ENCODE results near the gene ASPRV1. TPM values are rescaled to one million over a fixed set of nuclear protein-coding genes. Genes with fewer than 3 reads are reported as not detected.
"Not testable (repeated sequence)": the region's sequence is repeated elsewhere in the genome, so short reads cannot be mapped to it uniquely, and the experiment has no call there.

ASPRV1 gene
- total and polyA plus RNA-seq, 10 donors = 1.2 to 5.3 (median 3.5) TPM

GRCh38 chr2:70003093-70003830 is 41.8 kb upstream of the ASPRV1 start:
- DNase-seq = no peak
- Histone ChIP-seq H3K27ac (peak overlapping the region in 3 of 8 donors; percentile 39 to 55 (median 46)), H3K4me1 (peaks cover 0 to 11% (median 5%) of the 10 kb centered on the region in 6 donors), H3K9me3 (no peaks in the 10 kb centered on the region), H3K27me3 (replicated peaks in 1 of 7) (no peaks in the 10 kb centered on the region), H3K4me3 (no peak overlapping the region), H3K36me3 (peaks cover 0 to 2% (median 0%) of the 10 kb centered on the region in 6 donors)
- WGBS, 5 donors = 91 to 96% (median 95%) methylated on average over 6 of the region's 6 CpGs
- TF ChIP-seq POLR2A (IDR thresholded peaks at IDR 0.05) (no peak), CTCF (IDR thresholded peaks at IDR 0.05 in 8 of 11, conservative IDR thresholded peaks at IDR 0.05 in 3 of 11) (no peak), POLR2AphosphoS5 (IDR thresholded peaks at IDR 0.05) (no peak)
- intact Hi-C loops (cut with DNase I; ENCODE audit: low total_unique reads) = no loop called here

GRCh38 chr2:70002241-70002899 is 40.9 kb upstream of the ASPRV1 start:
- WGBS, 5 donors = 52 to 68% (median 58%) methylated on average over 2 of the region's 2 CpGs
- intact Hi-C loops (cut with DNase I; ENCODE audit: low total_unique reads) = no loop called here
- Histone ChIP-seq H3K4me3 (no peak overlapping the region), H3K9me3 (no peaks in the 10 kb centered on the region), H3K27me3 (replicated peaks in 1 of 7) (no peaks in the 10 kb centered on the region), H3K36me3 (peaks cover 0 to 2% (median 0%) of the 10 kb centered on the region in 6 donors), H3K27ac (peak overlapping the region in 4 of 8 donors; percentile 7 to 55 (median 42)), H3K4me1 (peaks cover 0 to 15% (median 5%) of the 10 kb centered on the region in 6 donors)
- peak in 1 of 3 donors; percentile 13 for TF ChIP-seq POLR2AphosphoS5 (IDR thresholded peaks at IDR 0.05)
- no peak for TF ChIP-seq CTCF (IDR thresholded peaks at IDR 0.05 in 8 of 11, conservative IDR thresholded peaks at IDR 0.05 in 3 of 11)
- no peak for TF ChIP-seq POLR2A (IDR thresholded peaks at IDR 0.05)
- DNase-seq = no peak

- Histone ChIP-seq H3K36me3 (peaks cover 0 to 14% (median 9%) of the 10 kb centered on the region in 6 donors), H3K4me1 (peaks cover 0 to 23% (median 5%) of the 10 kb centered on the region in 6 donors)
- intact Hi-C loops (cut with DNase I; ENCODE audit: low total_unique reads); H3K27me3 ChIP-seq (replicated peaks in 1 of 7); DNase-seq; H3K9me3 ChIP-seq; H3K4me3 ChIP-seq; H3K27ac ChIP-seq: not testable (repeated sequence)
- 85 to 98% (median 96%) methylated on average over 6 of the region's 6 CpGs for WGBS, 5 donors
These were observed 39.1 kb upstream of the ASPRV1 start for GRCh38 chr2:70000529-70000928.

- Histone ChIP-seq H3K27me3 (replicated peaks in 1 of 7) (no peaks in the 10 kb centered on the region), H3K4me3 (no peak overlapping the region), H3K4me1 (peaks cover 0 to 23% (median 5%) of the 10 kb centered on the region in 6 donors), H3K9me3 (no peaks in the 10 kb centered on the region), H3K36me3 (peaks cover 0 to 31% (median 17%) of the 10 kb centered on the region in 6 donors), H3K27ac (no peak overlapping the region)
- no peak for DNase-seq
- intact Hi-C loops (cut with DNase I; ENCODE audit: low total_unique reads) = no loop called here
- WGBS, 5 donors = 89 to 95% (median 93%) methylated on average over 6 of the region's 6 CpGs
- TF ChIP-seq POLR2AphosphoS5 (IDR thresholded peaks at IDR 0.05) (no peak), CTCF (IDR thresholded peaks at IDR 0.05 in 8 of 11, conservative IDR thresholded peaks at IDR 0.05 in 3 of 11) (no peak), POLR2A (IDR thresholded peaks at IDR 0.05) (no peak)
These were observed 37.3 kb upstream of the ASPRV1 start for GRCh38 chr2:69998761-69999160.

All from spleen (tissue), 11 donors.